Measurements from ENCODE around the gene NINJ2.
"Not testable (repeated sequence)": the region's sequence is repeated elsewhere in the genome, so short reads cannot be mapped to it uniquely, and the experiment has no call there.

The NINJ2 gene

DNA sequence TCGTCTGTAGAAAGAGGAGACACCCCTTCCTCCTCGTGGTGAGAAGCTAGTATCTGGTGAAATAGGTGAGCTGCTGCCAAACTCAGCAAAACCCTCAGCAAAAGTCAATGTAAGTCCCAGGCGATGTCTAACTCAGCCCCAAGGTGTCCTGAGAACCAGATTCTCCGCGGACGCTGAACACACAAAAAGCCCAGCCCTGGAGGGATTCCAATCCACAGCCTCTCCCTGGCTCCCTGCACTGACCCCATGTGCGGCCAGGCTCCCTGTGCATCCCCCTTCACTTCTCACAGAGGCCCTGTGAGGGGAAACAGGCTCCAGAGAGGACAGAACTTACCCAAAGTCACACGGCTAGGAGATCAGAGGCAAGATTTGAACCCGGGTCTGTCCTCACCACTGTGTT is 81.5 kb downstream of the NINJ2 start:
- DNase-seq = no peak

DNA sequence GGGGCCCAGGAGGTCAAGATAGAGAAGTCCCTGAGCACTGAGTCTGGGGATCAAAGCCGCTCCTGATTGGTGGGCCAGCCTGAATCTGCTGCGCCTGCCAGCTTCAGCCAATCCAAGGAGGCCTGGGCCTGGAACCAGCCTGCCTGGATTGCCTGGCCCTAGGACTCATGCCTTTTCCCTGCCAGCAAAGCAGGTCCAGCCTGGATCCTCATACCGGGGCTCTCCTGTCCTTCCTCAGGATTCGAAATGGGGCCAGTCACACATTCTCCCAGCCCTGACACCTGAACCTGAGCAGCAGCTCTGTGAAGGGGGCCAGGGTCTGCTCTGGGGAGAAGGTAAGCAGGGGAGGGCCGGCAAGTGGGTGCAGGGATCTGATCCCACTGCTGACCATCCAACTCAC is 81.9 kb downstream of the NINJ2 start:
- DNase-seq = no peak

DNA sequence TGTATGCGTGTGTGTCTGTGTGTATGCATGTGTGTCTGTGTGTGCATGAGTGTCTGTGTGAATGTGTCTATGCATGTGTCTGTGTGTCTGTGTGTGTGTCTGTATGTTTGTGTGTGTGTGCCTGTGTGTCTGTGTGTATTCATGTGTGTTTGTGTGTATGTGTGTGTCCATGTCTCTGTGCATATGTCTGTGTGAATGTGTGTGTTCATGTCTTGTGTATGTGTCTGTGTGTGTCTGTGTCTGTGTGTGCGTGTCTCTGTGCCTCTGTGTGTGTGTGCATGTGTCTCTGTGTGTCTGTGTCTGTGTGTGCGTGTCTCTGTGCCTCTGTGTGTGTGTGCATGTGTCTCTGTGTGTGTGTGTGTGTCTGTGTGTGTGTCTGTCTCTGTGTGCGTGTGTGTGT is 82.4 kb downstream of the NINJ2 start:
- no peak for DNase-seq

DNA sequence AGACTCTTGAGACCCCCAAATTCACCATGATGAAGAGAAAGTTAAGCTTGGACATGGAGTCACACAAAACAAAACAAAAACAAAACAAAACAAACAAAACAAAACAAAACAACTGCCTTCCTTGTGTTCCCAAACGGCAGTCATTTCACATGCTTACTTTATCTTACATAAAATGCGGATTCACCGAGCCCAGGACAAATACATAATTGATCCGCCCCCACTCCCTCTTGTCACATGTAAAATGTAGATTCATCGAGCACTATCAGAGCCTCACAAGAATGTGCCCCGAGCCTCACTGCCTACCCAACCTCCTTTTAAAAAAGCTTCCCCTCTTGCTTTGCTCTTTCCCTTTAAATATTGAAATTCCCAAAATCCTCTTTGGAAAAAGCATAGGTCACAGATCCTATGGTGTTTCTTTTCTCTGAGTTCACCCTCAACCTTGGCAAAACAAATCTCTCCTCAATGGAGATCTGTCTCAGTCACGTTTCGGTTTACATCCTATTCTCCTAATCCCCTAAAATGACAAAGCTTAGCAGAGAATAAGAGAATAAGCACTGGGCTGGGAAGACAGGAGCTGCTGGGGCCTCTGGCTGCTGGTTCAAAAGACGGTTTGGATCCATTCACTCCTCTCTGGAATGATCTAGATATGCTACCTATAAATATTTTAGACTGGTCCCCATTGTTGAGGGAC is 83.7 kb downstream of the NINJ2 start:
- no peak for DNase-seq

DNA sequence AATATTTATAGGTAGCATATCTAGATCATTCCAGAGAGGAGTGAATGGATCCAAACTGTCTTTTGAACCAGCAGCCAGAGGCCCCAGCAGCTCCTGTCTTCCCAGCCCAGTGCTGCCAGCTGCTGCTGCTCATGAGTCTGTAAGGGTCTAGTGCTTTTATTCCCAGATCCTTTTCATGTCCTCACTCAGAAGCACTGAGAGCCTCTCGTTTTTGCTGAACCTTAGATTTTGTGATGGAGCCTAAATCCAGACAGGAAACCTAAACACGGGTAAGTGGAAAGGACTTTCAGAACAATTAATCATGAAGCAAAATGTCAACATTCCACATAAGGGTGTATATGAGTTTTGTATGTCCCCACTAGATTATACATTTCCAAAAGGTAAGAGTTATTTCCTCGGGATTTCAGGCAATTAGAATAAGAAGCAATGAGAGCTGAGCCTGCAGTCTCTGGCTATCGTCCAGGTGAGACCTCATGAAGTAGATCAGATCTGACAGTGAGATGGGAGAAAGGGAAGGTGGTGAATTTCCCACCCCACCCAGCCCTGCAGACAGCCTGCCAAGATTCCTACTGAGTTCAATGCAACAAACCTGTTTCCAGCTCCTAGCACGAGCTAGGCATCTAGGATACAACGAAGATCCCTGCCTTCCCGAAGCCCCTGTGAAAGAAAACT is 84.4 kb downstream of the NINJ2 start:
- no peak for DNase-seq

DNA sequence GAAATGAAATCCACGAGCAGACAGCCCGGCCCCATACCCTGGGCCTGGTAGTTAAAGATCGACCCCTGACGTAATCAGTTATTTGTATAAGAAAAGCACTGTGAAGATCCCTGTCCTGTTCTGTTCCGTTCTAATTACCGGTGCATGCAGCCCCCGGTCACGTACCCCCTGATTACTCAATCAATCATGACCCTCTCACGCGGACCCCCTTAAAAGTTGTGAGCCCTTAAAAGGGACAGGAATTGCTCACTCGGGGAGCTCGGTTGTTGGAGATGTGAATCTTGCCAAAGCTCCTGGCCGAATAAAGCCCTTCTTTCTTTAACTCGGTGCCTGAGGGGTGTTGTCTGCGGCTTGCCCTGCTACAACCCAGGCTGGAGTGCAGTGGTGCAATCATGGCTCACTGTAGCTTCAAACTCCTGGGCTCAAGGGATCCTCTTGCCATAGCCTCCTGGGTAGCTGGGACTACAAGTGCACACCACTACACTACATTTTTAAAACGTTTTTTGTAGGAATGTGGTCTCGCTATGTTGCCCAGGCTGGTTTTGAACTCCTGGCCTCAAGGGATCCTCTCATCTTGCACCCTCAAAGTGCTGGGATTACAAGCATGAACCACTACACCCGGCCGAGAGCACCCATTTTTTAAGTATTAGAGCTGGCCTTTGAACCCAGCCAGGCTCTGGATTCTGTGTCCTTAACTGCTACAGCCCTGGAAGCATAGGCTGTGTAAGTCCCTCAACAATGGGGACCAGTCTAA is 85.1 kb downstream of the NINJ2 start:
- not testable (repeated sequence) for DNase-seq

DNA sequence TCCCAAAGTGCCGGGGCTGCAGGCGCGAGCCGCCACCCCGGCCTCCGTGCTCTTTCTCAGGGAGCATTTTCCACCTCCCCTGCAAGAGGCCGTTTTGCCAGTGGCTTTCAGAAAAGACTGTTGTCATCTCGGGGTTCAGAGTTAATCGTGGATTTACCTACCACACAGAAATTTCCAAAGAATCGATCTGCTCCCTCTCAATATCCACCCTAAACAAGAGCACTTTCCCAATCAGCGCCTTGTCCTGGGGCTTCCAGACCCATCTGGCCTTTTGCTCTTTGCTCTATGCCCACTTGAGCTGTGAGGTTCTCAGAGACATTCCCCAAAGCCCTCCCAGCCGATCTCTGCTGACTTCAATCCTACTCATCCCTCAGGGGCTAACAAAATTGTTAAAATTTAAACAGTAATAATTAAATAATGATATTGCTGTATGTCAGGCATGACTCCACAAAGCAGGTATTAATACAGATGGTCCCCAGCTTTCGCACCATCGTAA is 86.6 kb downstream of the NINJ2 start:
- DNase-seq = no peak

DNA sequence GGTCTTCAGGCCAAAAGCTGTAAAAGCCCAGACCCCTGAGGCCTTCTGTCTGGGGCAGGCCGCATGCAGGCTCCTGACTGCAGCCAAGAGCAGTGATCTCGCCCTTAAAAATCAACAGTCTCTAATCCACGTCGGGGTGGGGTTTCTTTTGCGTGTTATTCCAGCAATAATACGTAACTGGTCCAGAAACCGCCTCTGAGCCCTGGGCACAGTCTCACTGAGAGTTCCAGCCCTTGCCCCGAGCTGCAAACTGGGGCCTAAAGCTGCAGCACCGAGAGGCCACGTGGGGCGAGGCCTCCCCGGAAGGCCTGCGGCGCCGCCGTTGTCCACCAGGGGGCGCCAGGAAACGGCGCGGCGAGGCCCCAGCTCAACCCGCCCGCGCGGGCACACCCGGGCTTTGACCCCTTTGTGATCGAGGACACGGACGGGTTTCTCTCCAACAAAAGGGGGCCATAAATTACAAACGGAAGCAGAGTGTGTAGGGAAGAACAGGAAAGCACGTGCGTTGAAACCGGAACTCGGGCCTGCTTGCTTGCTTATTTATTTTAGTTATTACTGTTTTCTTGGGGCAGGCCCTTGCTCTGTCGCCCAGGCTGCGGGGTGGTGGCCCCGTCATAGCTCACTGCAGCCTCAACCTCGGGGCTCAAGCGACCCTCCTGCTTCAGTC is 87.2 kb downstream of the NINJ2 start:
- peak; percentile 73 for DNase-seq

DNA sequence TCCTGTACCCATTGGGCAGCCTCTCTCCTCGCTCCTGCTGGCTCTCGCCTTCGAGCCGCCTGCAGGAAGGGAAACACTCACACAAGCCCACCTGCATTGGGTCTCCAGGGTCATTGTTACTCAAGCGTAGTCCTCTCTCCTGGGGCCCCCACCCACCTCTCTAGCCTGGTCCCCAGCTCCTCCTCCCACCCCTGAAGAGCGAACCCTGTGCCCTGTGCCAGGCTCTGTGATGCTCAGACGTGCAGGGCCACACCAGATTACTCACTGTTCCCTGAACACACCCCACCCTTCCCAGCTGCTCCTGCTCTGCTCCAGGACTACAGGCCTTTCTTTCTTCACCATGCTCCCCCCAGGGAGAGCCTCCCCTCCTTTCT is 88.1 kb downstream of the NINJ2 start:
- no peak for DNase-seq

DNA sequence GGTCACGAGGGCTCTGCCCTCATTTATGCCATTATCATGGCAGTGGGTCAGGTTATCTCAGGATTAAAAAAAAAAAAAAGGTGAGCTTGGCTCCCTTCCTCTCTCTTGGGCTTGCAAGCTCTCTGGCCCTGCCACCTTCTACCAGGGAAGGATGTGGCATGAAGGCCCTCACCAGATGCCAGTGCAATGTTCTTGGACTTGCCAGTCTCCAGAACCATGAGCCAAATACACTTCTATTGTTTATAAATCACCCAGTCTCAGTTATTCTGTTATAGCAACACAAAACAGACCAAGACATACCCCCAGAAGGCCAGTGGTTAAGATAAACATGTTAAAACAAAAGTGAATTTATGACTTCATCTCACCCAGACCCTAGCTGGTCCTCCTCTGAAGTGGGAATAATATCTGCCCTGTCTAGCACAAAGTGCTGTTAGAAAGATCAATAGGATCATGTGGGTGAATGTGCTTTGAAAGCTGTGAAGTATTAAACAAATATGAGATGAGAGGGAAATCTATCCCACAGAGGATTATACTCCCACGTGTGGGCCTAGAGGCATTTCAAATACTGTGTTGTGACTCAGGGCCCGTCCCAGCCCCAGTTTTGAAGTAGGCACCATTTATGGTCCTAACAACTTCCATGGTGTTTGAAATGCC is 88.6 kb downstream of the NINJ2 start:
- DNase-seq = no peak

DNA sequence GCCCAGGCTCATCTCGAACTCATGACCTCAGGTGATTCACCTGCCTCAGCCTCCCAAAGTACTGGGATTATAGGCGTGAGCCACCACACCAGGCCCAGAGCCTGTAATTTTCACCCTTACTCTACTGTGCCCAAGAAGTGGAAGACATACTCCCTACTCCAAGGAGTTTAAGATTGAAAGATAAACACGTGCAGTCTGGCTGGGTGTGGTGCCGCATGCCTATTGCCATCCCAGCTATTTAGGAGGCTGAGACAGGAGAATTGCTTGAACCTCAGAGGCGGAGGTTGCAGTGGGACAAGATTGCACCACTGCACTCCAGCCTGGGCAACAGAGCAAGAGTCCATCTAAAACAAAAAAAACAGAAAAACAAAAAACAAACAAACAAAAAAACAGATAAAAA is 90.0 kb downstream of the NINJ2 start:
- DNase-seq = no peak

DNA sequence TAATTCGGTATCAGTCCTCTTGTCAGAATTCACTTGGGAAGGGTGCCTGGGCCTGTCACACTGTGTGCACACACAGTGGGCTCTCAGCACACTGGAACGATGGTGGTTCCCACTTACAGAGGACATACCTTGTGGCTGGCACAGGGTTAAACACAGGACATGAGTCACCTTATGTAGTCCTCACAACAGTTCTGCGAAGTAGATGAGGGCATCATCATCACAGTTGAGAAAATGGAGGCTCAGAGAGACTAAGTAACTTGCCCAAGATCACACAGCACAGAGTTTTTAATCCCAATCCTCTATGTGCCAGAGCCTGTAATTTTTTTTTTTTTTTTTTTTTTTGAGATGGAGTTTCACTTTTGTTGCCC is 90.7 kb downstream of the NINJ2 start:
- DNase-seq = no peak

DNA sequence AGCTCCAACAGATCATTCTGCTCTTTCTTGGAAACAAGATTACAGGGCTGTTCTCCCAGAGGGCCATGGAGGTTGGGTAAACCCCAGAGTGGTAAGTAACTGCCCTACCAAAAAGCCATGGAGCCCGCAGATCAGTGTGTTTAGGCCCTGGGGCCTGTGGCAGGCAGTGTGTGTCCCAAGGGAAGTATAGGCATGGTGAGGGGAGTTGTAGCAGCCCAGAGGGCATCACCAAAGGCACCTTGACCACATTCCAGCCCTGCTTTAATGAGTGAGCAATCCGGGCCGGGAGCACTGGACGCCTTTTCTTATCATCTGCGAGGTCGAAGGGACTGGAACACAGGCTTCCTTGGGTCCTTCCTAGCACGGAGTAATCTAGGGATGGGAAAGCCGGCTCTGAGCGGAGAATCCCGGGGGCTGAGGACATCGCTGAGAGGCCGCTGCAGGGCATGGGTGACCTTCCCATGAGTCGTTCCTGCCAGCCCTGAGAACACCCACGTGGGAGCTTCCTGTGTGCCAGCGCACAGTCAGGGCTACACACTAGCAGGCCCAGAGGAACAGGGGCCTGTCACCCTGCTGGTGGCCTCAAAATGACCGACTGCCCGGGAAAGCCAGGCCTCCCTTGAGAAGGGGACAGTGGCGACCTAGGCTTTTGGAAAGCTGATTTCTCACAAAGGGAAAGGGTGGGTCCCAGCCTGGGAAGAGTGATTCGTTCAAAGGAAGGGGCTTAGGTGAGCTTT is 91.3 kb downstream of the NINJ2 start:
- DNase-seq = no peak

DNA sequence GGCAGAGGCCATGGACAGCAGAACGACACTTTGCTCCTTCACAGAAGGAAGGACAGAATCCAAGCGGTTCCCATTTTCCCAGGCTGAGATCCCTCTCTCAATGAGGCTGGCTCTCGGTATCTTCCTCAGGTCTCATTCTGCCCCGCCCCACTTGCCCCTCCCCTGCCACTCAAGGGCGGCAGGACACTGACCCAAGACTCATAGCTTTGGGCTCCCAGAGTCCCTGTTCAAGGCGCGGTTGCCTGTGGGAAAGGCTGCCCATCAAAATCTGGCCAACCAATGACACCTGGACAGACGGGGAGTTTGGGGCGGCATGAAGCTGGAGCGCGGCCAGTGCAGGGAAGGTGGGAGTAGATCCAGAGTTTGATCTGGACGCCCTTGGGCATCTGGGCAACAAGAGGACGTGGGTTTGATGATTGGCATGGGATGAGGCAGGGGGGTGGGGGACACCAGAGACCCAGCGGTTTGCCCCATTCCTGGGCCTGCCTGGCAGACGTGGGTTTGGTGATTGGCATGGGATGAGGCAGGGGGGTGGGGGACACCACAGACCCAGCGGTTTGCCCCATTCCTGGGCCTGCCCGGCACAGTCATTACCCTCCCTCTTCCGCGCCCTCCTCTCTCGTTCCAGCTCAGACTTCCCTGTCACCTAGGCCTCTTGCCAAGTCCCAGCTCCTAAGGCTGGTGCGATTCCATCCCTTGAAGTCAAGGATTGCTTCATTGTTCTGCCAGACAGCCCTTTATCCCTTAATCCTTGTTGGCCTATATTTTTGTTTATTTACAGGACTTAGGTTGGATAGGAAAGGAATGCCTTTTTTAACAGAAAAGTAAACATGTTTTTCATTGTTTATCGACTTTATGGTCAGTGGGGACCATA is 92.1 kb downstream of the NINJ2 start:
- no peak for DNase-seq

DNA sequence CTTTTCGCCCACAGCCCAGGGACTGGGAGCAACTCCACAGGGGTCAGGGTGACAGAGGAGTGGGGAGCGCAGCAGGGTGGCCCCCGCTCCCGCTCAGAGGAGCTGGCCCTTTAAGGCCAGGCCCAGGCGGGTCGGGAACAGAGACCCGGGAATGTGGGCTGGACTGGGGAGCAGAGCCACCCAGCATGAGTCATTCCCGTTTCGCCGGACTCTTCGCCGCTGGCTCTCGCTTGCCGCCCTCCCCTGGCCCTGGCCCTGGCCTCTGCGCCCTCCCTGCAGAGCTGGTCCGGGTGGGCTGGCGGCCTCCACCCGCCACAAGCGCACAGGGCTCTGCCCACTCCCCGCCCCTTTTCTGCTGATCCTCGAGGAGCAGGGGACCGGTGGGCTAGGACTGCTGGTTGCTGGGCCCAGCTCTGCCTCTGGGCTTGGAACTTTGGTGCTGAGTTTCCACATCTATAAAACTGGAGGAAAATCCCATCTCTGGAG is 92.8 kb downstream of the NINJ2 start:
- no peak for DNase-seq

DNA sequence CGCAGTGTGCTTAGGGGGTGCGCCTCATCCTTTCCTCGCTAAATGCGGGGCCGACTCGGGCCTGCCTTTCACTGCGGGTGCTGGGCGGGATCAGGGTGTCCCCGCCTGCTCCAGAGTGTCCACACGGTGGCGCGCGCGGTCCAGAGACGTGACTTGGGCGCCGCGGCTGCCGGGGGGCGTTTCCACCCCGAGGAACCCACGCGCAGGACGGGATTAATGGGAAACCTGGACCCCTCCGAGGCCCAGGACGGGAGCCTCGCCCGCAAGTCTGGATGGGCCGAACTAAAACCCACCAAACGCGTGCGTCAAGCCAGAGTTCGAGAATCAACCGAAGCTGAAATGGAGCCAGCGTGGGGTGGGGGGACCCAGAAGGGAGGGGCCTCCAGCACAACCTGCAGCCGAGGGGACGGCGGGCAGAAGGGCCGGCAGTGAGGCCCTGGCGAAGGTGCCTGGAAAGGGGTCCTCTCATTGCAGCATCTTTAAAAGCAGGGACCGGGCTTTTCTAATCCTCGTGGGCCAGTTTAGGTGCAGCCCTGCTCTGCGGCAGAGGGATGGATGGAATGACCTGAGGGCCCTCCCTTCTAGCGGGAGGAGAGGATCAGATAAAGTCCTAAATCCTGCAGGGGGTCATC is 93.3 kb downstream of the NINJ2 start:
- DNase-seq = peak; percentile 84

DNA sequence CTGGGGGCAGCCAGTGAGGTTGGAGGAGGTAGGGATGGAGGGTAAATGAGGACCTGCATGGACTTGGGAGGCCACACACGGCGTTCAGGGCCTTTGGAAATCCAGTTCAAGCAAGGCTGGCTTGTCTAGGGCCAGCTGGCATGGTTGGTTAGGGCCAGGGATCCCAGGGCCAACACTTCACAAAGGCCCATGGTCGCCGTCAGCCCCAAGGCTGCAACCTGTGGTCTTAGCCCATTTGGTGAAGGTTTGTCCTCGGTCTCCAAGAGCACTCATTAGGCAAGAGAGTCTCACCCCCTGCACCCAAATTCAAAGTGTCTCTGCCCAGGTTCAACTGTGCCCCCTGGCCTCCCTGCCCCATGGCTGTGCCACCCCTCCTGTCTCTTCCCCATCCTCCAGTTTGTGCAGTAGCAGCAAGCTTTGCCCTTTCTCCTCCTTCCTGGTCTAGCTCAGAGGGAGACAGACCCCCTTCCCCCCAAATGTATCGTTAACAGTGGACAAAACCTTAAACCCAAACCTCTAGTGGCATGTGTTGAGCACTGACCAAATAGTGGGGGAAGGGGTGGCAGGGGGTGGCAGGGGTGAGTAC is 94.1 kb downstream of the NINJ2 start:
- DNase-seq = no peak

DNA sequence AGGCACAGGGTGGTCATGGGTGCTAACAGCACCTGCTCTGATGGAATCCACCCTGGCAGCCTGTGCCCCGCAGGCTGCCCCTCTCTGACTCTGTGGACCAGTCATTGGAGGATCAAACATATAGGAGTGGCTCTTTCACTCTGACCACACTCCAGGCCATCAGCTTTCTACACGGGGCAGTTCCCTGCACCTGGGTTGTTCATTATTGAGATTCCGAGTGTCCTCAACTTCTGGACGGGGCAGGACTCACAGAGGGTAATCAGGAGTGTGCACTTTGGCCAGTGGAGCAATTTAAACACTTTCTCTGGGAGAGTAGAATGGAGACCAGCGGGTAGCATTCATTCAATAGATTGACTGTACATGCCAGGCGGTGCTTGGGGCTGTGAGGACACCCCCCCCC is 94.8 kb downstream of the NINJ2 start:
- DNase-seq = no peak

DNA sequence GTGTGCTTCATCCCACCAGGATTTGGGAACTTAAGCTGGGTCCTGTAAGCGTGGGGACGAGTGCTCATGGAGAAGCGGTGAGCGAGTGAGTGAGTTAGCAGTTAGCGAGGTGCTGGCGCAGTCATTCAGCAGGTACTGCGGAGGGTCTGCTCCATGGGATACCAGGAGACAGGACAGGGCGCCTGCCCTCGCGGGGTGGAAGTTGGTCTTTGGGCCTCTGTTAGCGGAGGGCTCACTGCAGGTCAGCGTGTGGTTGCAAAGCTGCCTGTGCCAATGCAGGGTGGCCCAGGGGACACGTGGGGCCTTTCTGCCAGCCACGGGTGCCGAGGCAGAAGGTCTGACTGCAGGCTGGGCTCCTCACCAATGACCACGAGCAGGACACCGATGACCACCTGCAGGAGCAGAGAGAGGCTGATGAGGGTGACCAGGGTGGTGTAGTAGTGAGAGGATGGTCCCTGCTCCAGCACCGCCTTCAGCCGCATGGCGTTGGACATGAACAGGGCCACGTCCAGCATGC is 97.6 kb downstream of the NINJ2 start:
- DNase-seq = no peak

DNA sequence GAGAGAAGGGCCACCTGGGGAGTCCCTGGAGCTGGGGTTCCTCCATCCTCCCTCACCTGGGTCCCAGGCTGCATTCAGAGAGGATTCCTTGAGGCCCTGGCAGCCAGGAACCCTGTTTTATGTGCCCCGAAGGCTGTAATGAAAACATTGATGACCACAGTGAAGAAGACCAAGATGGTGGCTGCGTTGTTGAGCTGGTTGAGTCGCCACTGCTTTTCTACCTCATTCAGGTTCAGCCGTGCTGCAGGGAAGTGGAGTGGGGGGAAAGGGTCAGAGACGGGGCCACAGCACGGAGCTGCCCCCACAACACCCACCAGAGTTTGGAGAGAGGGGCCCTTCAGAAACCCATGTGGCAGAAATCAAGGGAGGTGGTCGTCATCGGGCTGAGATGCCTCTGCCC is 98.1 kb downstream of the NINJ2 start:
- no peak for DNase-seq
